MCF 10A (cell line): ENCODE results near the gene C1QTNF1. TPM values are rescaled to one million over a fixed set of nuclear protein-coding genes. Genes with fewer than 3 reads are reported as not detected.
A peak's percentile ranks its signal among the peaks of the same experiment; 100 is the strongest.

Experiments
- BruUV-seq: library from RNA; stranded (reverse); fragments of 400-500 nt; replicated peaks from 2 replicates; lab custom pipeline; 2021; lab: Mats Ljungman, UMichigan
- CTCF ChIA-PET: fragments of 300-600 bp; sonication (Branson Sonifier 250); formaldehyde crosslinking; extraction: SDS; loops from one replicate; lab custom pipeline; 2021; ENCODE audit warnings: antibody characterized with exemption, inconsistent platforms; lab: Yijun Ruan, JAX
- POLR2A ChIA-PET: fragments of 300-600, 350-650 bp; sonication (Branson Sonifier 250); formaldehyde crosslinking; extraction: SDS; loops from one replicate; lab custom pipeline; 2020; ENCODE audit warnings: antibody characterized with exemption, inconsistent platforms; lab: Yijun Ruan, JAX
- DNase-seq: peaks from one replicate; pipeline ENCODE4 v3.0.0-alpha.2; 2018; ENCODE audit not compliant: unreplicated experiment
- H3K27ac Mint-ChIP-seq: one replicate; pipeline ENCODE4 v1.8.0; 2022; ENCODE audit warnings: mild to moderate bottlenecking, low read depth, mixed read lengths; ENCODE audit not compliant: unreplicated experiment
- H3K27me3 Mint-ChIP-seq: one replicate; pipeline ENCODE4 v1.8.0; 2022; ENCODE audit warnings: mixed read lengths; ENCODE audit not compliant: insufficient read depth, unreplicated experiment
- H3K36me3 Mint-ChIP-seq: one replicate; pipeline ENCODE4 v1.8.0; 2022; ENCODE audit warnings: mild to moderate bottlenecking, moderate library complexity, mixed read lengths; ENCODE audit not compliant: insufficient read depth, unreplicated experiment
- H3K4me1 Mint-ChIP-seq: one replicate; pipeline ENCODE4 v1.8.0; 2022; ENCODE audit warnings: mixed read lengths; ENCODE audit not compliant: insufficient read depth, unreplicated experiment
- H3K4me3 Mint-ChIP-seq: one replicate; pipeline ENCODE4 v1.8.0; 2022; ENCODE audit warnings: mild to moderate bottlenecking, moderate library complexity, mixed read lengths; ENCODE audit not compliant: unreplicated experiment
- H3K9me3 Mint-ChIP-seq: one replicate; pipeline ENCODE4 v1.8.0; 2022; ENCODE audit warnings: mixed read lengths; ENCODE audit not compliant: unreplicated experiment
- intact Hi-C: fragments of 100-400 bp; cut with micrococcal nuclease; formaldehyde crosslinking; loops from 2 replicates; pipeline ENCODE4 v1.14.1; 2022
- total RNA-seq: library from RNA; stranded (reverse); gene quantifications from 2 replicates; pipeline ENCODE4 v1.2.3, GENCODE V29; 2022
- TF ChIP-seq, protein P1 (sequence below): fragments of 200-600 bp; IDR thresholded peaks from one replicate; pipeline ENCODE4 v1.8.0; 2022; ENCODE audit warnings: antibody characterized with exemption, mild to moderate bottlenecking; ENCODE audit not compliant: unreplicated experiment

Gene C1QTNF1
- total RNA-seq, 1 experiment from 2014 or later = 3.0 TPM

DNA sequence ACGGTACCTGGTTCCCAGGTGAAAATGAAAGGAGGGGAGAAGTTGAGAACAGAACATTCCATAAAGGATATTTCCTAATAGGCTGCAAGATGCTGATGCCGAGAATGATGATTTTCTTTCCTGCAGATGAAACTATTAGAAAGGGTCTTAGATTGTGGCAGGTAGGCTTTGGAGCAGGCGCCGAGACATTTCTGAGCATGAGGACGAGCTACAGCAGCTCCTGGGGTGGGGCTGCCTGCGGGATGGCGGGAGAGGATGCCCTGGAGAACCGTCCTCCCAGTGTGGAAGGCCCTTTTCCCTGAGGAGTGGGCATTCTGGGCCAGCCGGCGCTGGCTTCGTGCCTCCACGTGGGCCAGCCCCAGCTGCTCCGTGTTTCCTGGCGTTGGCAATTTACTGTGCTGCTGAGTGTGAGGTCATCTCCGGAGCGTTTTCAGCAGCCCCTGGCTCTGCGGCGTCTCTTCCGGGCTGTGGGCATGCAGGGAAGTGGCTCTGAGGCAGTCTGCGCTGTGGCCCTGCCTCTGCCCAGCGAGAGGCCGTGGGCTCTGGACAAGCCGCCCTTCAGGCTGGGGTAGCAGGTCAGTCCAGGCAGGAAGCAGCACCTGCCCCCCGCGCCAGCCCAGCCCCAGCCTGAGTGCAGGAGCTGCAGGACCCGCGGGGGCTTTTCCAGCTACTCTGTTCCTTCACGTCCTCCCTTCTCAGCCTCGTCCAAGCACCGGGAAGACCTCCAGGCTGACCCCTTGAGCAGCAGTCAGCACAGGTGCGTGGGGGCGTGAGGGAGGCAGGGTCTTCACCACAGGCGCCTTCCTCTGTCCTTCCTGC, 62.8 kb downstream of the C1QTNF1 start:
- BruUV-seq = no TSS peak
- Mint-ChIP-seq H3K27me3 (no peaks in the 10 kb centered on the region), H3K27ac (no peak overlapping the region), H3K36me3 (peaks cover 22% of the 10 kb centered on the region), H3K9me3 (no peaks in the 10 kb centered on the region), H3K4me1 (no peaks in the 10 kb centered on the region), H3K4me3 (no peak overlapping the region)
- TF ChIP-seq, protein P1, sequence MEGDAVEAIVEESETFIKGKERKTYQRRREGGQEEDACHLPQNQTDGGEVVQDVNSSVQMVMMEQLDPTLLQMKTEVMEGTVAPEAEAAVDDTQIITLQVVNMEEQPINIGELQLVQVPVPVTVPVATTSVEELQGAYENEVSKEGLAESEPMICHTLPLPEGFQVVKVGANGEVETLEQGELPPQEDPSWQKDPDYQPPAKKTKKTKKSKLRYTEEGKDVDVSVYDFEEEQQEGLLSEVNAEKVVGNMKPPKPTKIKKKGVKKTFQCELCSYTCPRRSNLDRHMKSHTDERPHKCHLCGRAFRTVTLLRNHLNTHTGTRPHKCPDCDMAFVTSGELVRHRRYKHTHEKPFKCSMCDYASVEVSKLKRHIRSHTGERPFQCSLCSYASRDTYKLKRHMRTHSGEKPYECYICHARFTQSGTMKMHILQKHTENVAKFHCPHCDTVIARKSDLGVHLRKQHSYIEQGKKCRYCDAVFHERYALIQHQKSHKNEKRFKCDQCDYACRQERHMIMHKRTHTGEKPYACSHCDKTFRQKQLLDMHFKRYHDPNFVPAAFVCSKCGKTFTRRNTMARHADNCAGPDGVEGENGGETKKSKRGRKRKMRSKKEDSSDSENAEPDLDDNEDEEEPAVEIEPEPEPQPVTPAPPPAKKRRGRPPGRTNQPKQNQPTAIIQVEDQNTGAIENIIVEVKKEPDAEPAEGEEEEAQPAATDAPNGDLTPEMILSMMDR = no peak
- intact Hi-C loops = loop anchor here (1.0 to 2.0 kb wide), 2 partner anchors 102 to 306 kb away; no protein-coding TSS in a partner anchor
- CTCF ChIA-PET = interaction anchor here (0.6 to 19.7 kb wide), 26 partner anchors 12 to 749 kb away, joined by 3 to 273 read pairs (median 4); no protein-coding TSS in a partner anchor
- DNase-seq = no peak
- POLR2A ChIA-PET = interaction anchor here (0.9 to 3.3 kb wide), 2 partner anchors 14 to 306 kb away, joined by 3 to 12 read pairs; no protein-coding TSS in a partner anchor

DNA sequence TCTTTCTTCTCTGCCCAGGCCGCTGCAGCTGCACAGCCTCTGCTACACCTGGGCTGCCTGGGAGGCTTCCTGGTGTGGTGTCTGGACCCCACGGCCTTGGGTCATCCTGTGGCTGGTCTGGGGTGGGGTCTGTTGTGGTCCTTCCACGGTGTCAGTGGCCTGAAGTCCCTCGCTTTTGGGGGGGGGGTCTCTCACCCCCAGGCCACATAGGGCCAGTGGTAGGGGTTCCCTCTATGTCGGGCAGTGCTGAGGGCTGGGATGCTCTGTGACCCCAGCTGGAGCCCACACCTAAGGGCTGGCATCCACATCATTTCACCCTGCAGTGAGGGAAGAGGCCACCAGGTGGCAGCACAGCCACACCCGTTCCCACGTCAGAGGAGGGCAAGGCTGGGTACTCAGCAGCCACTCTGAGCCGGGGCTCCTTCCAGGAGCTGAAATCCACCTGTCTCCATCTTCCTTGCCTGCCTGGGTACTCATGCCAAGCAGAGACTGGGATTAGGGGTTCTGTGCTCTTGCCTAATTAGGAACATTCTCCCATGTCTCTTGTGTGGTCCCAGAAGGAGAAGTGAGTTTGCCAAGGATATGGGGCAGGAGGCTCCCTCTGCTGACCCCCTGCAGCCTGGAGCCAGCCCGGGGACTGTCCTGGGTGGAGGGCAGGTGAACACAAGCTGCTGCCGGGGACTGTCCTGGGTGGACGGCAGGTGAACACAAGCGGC, 63.6 kb downstream of the C1QTNF1 start:
- Mint-ChIP-seq H3K4me1 (no peaks in the 10 kb centered on the region), H3K36me3 (peaks cover 17% of the 10 kb centered on the region), H3K27ac (no peak overlapping the region), H3K27me3 (peaks cover 7% of the 10 kb centered on the region), H3K9me3 (no peaks in the 10 kb centered on the region), H3K4me3 (no peak overlapping the region)
- ChIA-PET CTCF (interaction anchor here (0.6 to 19.7 kb wide), 35 partner anchors 9 to 748 kb away, joined by 3 to 273 read pairs (median 3); no protein-coding TSS in a partner anchor), POLR2A (interaction anchor here (3.3 kb wide), 1 partner anchor 305 kb away, joined by 12 read pairs; no protein-coding TSS in a partner anchor)
- TF ChIP-seq, protein P1 = peak; percentile 74
- intact Hi-C loops = loop anchor here (1.0 to 2.0 kb wide), 2 partner anchors 101 to 306 kb away; no protein-coding TSS in a partner anchor
- BruUV-seq = no TSS peak
- peak; percentile 70 for DNase-seq

DNA sequence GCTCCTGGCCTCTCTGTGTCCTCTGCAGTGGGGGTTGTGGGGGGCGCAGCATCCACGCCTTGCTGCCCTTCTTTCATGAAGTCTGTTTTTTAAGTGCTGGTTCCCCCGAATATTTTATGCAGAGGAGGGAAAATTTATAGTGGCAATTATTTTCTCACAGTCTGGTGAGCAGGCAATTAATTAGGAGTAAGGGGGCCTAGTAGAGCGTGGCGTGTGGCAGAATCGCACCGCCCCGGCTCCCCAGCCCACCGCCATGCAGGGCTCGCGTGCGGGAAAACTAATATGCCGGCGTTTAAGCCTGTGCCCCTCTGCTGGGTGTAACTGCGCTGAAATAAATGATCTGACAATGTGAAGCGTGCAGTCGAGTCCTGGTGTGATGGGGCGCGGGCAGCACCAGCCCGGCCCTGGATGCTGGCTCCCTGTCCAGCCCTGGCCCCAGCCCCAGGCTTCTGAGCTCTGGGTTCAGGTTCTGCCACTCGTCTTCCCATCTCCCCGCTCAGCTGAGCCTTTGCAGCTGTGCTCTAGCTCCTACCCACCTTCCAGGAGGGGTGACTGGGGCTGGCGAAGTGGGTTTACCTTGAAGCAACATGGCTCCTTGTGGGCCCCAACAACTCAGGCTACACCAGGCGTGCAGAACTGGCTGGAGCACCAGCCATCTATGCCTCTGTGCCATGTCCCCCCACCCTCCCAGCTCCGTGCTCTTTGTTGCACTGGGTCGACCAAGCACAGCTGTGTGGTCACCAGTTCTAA, 64.5 kb downstream of the C1QTNF1 start:
- intact Hi-C loops = no loop called here
- Mint-ChIP-seq H3K4me1 (no peaks in the 10 kb centered on the region), H3K9me3 (no peaks in the 10 kb centered on the region), H3K27ac (no peak overlapping the region), H3K27me3 (peaks cover 14% of the 10 kb centered on the region), H3K4me3 (no peak overlapping the region), H3K36me3 (peaks cover 10% of the 10 kb centered on the region)
- TF ChIP-seq, protein P1 = no peak
- POLR2A ChIA-PET = interaction anchor here (0.7 to 3.3 kb wide), 3 partner anchors 79 to 304 kb away, joined by 3 to 12 read pairs (median 4); partner anchors contain the start of gene CANT1
- DNase-seq = no peak
- CTCF ChIA-PET = interaction anchor here (0.6 to 19.7 kb wide), 30 partner anchors 10 to 623 kb away, joined by 3 to 273 read pairs (median 4); no protein-coding TSS in a partner anchor
- TSS peak; percentile 16 for BruUV-seq
